ENCODE data around the gene LBH. TPM values are rescaled to one million over a fixed set of nuclear protein-coding genes. Genes with fewer than 3 reads are reported as not detected.

LBH gene
- total RNA-seq, 1 experiment from 2014 or later: 7.1 TPM

Small RNA genes within 50 kb of the gene (small RNA-seq; reads per million reads assigned to genes)
- not detected for gene SNORA10B

Other genes with a start within 250 kb of the LBH start
- 22.8 and 54.6 TPM in 2 replicates for gene YPEL5, start 84.5 kb upstream of the LBH start, total RNA-seq (2014; rRNA removed; shearing (Covaris generic); ENCODE audit: low replicate concordance)
- 11.4 and 21.7 TPM in 2 replicates for gene LCLAT1, start 215.7 kb downstream of the LBH start, total RNA-seq (2014; rRNA removed; shearing (Covaris generic); ENCODE audit: low replicate concordance)

All from Karpas-422 (cell line).